ENCODE results near the gene ZFP37.

The ZFP37 gene

DNA sequence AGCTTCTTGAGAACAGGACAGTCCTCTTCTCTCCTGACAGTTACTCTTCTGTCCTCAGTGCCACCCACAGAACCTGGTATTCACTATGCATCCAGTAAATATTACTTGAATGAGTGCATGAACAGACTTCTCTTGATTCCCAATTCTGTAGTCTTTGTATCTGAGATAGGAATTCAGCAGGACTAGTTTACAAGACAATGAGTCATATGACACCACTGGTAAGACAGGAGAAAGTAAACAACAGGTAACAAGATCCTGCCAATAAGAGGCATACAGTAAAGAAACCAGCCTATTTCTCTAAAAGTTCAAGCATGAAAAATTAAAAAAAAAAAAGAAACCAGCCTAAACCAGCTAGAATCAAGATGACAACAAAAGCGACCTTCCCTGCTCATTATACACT is 50.7 kb downstream of the ZFP37 start:
- no peak overlapping the region for H3K4me3 ChIP-seq (replicated peaks in 1 of 2; ENCODE audit: low read depth in 2 of 2, low read length in 2 of 2)
- TF ChIP-seq, protein P1, sequence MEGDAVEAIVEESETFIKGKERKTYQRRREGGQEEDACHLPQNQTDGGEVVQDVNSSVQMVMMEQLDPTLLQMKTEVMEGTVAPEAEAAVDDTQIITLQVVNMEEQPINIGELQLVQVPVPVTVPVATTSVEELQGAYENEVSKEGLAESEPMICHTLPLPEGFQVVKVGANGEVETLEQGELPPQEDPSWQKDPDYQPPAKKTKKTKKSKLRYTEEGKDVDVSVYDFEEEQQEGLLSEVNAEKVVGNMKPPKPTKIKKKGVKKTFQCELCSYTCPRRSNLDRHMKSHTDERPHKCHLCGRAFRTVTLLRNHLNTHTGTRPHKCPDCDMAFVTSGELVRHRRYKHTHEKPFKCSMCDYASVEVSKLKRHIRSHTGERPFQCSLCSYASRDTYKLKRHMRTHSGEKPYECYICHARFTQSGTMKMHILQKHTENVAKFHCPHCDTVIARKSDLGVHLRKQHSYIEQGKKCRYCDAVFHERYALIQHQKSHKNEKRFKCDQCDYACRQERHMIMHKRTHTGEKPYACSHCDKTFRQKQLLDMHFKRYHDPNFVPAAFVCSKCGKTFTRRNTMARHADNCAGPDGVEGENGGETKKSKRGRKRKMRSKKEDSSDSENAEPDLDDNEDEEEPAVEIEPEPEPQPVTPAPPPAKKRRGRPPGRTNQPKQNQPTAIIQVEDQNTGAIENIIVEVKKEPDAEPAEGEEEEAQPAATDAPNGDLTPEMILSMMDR (IDR thresholded peaks at IDR 0.05; ENCODE audit: low read depth, low read length): no peak
- no peak for DNase-seq (ENCODE audit: low read depth in 2 of 2)

DNA sequence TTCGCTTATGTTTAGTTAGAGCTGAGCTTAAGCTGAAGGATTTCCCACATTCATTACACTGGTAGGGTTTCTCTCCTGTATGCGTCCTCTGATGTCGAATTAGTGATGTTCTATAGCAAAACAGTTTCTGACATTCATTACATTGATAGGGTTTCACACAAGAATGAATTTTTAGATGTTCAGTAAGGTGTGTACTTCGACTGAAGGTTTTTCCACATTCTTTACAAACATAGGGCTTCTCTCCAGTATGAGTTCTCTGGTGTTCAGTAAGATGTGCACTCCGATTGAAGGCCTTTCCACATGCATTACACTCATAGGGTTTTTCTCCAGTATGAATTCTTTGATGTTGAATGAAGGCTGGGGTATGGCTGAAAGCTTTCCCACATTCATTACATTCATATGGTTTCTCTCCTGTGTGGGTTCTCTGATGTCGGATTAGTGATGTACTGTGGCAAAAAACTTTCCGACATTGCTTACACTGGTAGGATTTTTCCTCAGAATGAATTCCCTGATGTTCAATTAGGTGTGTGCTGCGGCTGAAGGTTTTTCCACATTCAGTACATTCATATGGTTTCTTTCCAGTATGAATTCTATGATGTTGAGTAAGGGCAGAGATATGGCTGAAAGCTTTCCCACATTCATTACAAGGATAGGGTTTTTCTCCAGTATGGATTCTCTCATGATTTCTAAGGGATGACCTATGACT is 59.1 kb downstream of the ZFP37 start:
- no peak for DNase-seq (ENCODE audit: low read depth in 2 of 2)
- no peak overlapping the region for H3K4me3 ChIP-seq (replicated peaks in 1 of 2; ENCODE audit: low read depth in 2 of 2, low read length in 2 of 2)
- TF ChIP-seq, protein P1 (IDR thresholded peaks at IDR 0.05; ENCODE audit: low read depth, low read length): no peak
